Naive thymus-derived CD4-positive, alpha-beta T cell (primary cell): ENCODE data around the gene LRRC17. TPM values are rescaled to one million over a fixed set of nuclear protein-coding genes. Genes with fewer than 3 reads are reported as not detected.

Experiments used
- ATAC-seq: fragments of 150-1000 bp; cut with Tn5 transposase; 2 replicates; pipeline ENCODE4 v1.10.0; 2021; ENCODE audit warnings: mild to moderate bottlenecking, moderate library complexity
- CTCF ChIA-PET: fragments of 350-600 bp; sonication (Branson Sonifier 250); formaldehyde crosslinking; loops from one replicate; lab custom pipeline; 2021; ENCODE audit warnings: antibody characterized with exemption; lab: Charles Lee
- POLR2A ChIA-PET: fragments of 350-600 bp; sonication (Branson Sonifier 250); formaldehyde crosslinking; loops from one replicate; lab custom pipeline; 2021; ENCODE audit warnings: antibody characterized with exemption, inconsistent platforms; lab: Charles Lee
- DNase-seq, 9 donors: peaks; one replicate each; pipeline versions ENCODE4 v3.0.0 to v3.0.0-alpha.2; 2020 to 2022; ENCODE audit warnings: mixed read lengths in 1 of 9
- H3K27ac ChIP-seq: one replicate; pipeline ENCODE4 v1.7.0; 2013; ENCODE audit warnings: mild to moderate bottlenecking, low read depth, low read length, moderate library complexity
- H3K27me3 ChIP-seq, 2 donors: one replicate each; pipeline ENCODE4 v1.7.0; 2013; ENCODE audit warnings: low read length in 2 of 2, mild to moderate bottlenecking in 2 of 2, moderate library complexity in 2 of 2; ENCODE audit not compliant: control insufficient read depth in 2 of 2, insufficient read depth in 2 of 2
- H3K36me3 ChIP-seq, 3 experiments: 1 replicate in 2 of 3; 2 replicates in 1 of 3; pipeline ENCODE4 v1.7.0; 2013; ENCODE audit warnings: low read length in 3 of 3, mild to moderate bottlenecking in 3 of 3, moderate library complexity in 1 of 3; ENCODE audit not compliant: insufficient read depth in 3 of 3, control insufficient read depth in 2 of 3
- H3K4me1 ChIP-seq, 2 donors: one replicate each; pipeline ENCODE4 v1.7.0; 2013; ENCODE audit warnings: low read length in 2 of 2, mild to moderate bottlenecking in 2 of 2, moderate library complexity in 1 of 2; ENCODE audit not compliant: control insufficient read depth in 2 of 2, insufficient read depth in 2 of 2
- H3K4me3 ChIP-seq: 2 replicates; pipeline ENCODE4 v1.7.0; 2013; ENCODE audit warnings: mild to moderate bottlenecking, low read length
- H3K9me3 ChIP-seq, 3 experiments: 1 replicate in 2 of 3; 2 replicates in 1 of 3; pipeline ENCODE4 v1.7.0; 2013; ENCODE audit warnings: low read length in 3 of 3; ENCODE audit not compliant: control insufficient read depth in 2 of 3
- H3K27ac Mint-ChIP-seq, 9 donors: one replicate each; pipeline ENCODE4 v1.8.0; 2020 to 2022; ENCODE audit warnings: mixed read lengths in 9 of 9, mild to moderate bottlenecking in 8 of 9, moderate library complexity in 5 of 9, inconsistent platforms in 2 of 9
- H3K27me3 Mint-ChIP-seq, 5 donors: one replicate each; pipeline ENCODE4 v1.8.0; 2021 to 2022; ENCODE audit warnings: mixed read lengths in 5 of 5, mild to moderate bottlenecking in 1 of 5
- H3K36me3 Mint-ChIP-seq, 5 donors: one replicate each; pipeline ENCODE4 v1.8.0; 2020 to 2022; ENCODE audit warnings: mixed read lengths in 5 of 5, mild to moderate bottlenecking in 3 of 5, inconsistent platforms in 1 of 5
- H3K4me1 Mint-ChIP-seq, 7 donors: one replicate each; pipeline ENCODE4 v1.8.0; 2020 to 2022; ENCODE audit warnings: mixed read lengths in 7 of 7, mild to moderate bottlenecking in 3 of 7, inconsistent platforms in 1 of 7
- H3K4me3 Mint-ChIP-seq, 10 donors: one replicate each; pipeline ENCODE4 v1.8.0; 2020 to 2022; ENCODE audit warnings: mild to moderate bottlenecking in 10 of 10, mixed read lengths in 10 of 10, moderate library complexity in 6 of 10, inconsistent platforms in 2 of 10
- H3K9me3 Mint-ChIP-seq, 11 donors: one replicate each; pipeline ENCODE4 v1.8.0; 2020 to 2022; ENCODE audit warnings: mixed read lengths in 11 of 11, mild to moderate bottlenecking in 4 of 11, inconsistent platforms in 1 of 11, moderate library complexity in 1 of 11
- intact Hi-C, 2 donors: fragments of 100-400 bp; cut with micrococcal nuclease; formaldehyde crosslinking; loops; one replicate each; pipeline ENCODE4 v1.15.1; 2023
- polyA plus RNA-seq, 2 donors: library from polyadenylated mRNA; unstranded; fragments of 300-500 nt; fragmentation: Illumina TruSeq; gene quantifications; one replicate each; pipeline ENCODE4 v1.2.3, GENCODE V29; 2021
- total RNA-seq, 6 experiments: library from RNA in 5 of 6; stranded (reverse) in 5 of 6; gene quantifications; 1 replicate in 5 of 6; 2 replicates in 1 of 6; pipeline ENCODE4 v1.2.3 and lab custom pipeline; 2021 to 2026

LRRC17 gene
- total and polyA plus RNA-seq, 7 experiments from 2014 or later: 0.20 to 1.1 (median 0.32) TPM; not detected in 1

GRCh38 chr7:102990642-102991041, 77.8 kb downstream of the LRRC17 start:
- Mint-ChIP-seq H3K9me3 (no peaks in the 10 kb centered on the region), H3K36me3 (no peaks in the 10 kb centered on the region), H3K4me3 (no peak overlapping the region), H3K27me3 (no peaks in the 10 kb centered on the region), H3K27ac (no peak overlapping the region), H3K4me1 (peaks cover 0 to 5% (median 0%) of the 10 kb centered on the region in 7 donors)
- Histone ChIP-seq H3K9me3 (no peaks in the 10 kb centered on the region), H3K27ac (no peak overlapping the region), H3K27me3 (no peaks in the 10 kb centered on the region), H3K4me3 (no peak overlapping the region), H3K36me3 (no peaks in the 10 kb centered on the region), H3K4me1 (no peaks in the 10 kb centered on the region)
- no peak for DNase-seq
- ChIA-PET POLR2A (no interaction called here), CTCF (no interaction called here)
- ATAC-seq: no peak
- intact Hi-C loops: no loop called here

DNA sequence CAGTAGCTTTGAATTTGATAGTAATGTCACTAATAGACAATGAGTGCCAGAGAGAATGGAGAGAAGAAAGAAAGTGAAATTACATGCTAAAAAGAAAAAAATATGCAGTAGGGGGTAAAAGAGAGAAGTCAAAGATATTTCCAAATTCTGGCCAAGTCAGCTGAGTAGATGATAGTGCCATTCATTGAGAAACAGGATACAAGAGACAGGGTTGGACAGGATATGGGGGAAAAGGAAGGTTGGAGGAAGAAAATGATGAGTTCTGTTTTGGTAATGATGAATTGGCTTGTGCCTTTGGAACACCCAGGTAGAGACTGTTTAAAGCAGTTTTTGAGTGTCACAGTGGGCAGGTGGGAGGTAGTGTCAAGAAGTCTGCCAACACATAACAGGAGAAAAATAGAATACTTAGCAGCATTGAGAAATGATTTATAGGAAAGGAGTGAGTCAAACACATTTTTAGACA, 78.3 kb downstream of the LRRC17 start:
- no peak overlapping the region for H3K27ac Mint-ChIP-seq
- intact Hi-C loops: no loop called here
- H3K27me3 Mint-ChIP-seq: no peaks in the 10 kb centered on the region
- no peaks in the 10 kb centered on the region for H3K36me3 Mint-ChIP-seq
- ATAC-seq (peak; percentile 16), DNase-seq (no peak)
- ChIA-PET CTCF (no interaction called here), POLR2A (no interaction called here)
- Histone ChIP-seq H3K4me1 (no peaks in the 10 kb centered on the region), H3K4me3 (no peak overlapping the region), H3K36me3 (no peaks in the 10 kb centered on the region), H3K27me3 (no peaks in the 10 kb centered on the region), H3K9me3 (no peaks in the 10 kb centered on the region), H3K27ac (no peak overlapping the region)
- peaks cover 0 to 5% (median 0%) of the 10 kb centered on the region in 7 donors for H3K4me1 Mint-ChIP-seq
- no peaks in the 10 kb centered on the region for H3K9me3 Mint-ChIP-seq
- H3K4me3 Mint-ChIP-seq: no peak overlapping the region

DNA sequence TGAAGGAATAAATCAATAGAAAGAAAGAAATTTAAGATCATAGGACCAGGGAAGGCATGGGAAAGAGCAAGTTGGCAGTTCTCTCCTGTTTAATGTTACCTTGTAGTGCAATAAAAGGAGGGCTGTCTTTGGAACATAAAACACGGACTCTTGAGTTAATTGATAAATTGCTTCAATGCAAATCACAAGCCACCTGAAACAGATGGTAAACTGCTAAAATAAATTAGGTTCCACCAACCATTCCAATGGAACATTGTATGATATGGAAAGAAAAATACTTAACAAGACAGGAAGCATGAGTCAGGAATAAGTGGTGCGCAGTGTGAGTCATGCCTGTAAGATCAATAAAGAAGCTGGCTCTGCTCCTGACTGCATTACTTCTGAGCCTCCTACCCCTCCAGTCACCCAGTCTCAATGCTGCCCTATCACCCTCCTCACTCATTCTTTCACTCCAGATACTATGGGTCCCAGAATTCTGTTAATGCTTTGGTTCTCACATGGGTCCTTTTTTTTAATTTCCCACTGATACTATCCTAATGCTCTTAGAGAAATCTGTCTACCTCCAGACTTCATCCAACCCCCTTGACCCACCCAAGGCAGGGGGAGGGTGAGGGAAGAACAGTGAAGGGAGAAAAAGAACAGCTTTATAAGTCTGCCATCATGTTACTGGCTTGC, 78.9 kb downstream of the LRRC17 start:
- no peaks in the 10 kb centered on the region for H3K9me3 ChIP-seq
- intact Hi-C loops: no loop called here
- Mint-ChIP-seq H3K27ac (no peak overlapping the region), H3K27me3 (no peaks in the 10 kb centered on the region), H3K36me3 (no peaks in the 10 kb centered on the region), H3K4me1 (peaks cover 0 to 5% (median 0%) of the 10 kb centered on the region in 7 donors), H3K9me3 (no peaks in the 10 kb centered on the region), H3K4me3 (no peak overlapping the region)
- H3K27ac ChIP-seq: no peak overlapping the region
- no peaks in the 10 kb centered on the region for H3K27me3 ChIP-seq
- peak; percentile 38 for ATAC-seq
- no peak for DNase-seq
- H3K4me1 ChIP-seq: no peaks in the 10 kb centered on the region
- POLR2A ChIA-PET: no interaction called here
- H3K36me3 ChIP-seq: no peaks in the 10 kb centered on the region
- no peak overlapping the region for H3K4me3 ChIP-seq
- CTCF ChIA-PET: no interaction called here

GRCh38 chr7:102992509-102992937, 79.7 kb downstream of the LRRC17 start:
- no peaks in the 10 kb centered on the region for H3K27me3 ChIP-seq
- no peak overlapping the region for H3K27ac Mint-ChIP-seq
- intact Hi-C loops: no loop called here
- H3K27me3 Mint-ChIP-seq: no peaks in the 10 kb centered on the region
- ChIA-PET POLR2A (no interaction called here), CTCF (no interaction called here)
- no peaks in the 10 kb centered on the region for H3K36me3 ChIP-seq
- H3K27ac ChIP-seq: no peak overlapping the region
- DNase-seq (no peak), ATAC-seq (no peak)
- H3K4me1 ChIP-seq: no peaks in the 10 kb centered on the region
- H3K9me3 Mint-ChIP-seq: no peaks in the 10 kb centered on the region
- no peaks in the 10 kb centered on the region for H3K9me3 ChIP-seq
- peaks cover 0 to 5% (median 0%) of the 10 kb centered on the region in 7 donors for H3K4me1 Mint-ChIP-seq
- H3K36me3 Mint-ChIP-seq: no peaks in the 10 kb centered on the region
- no peak overlapping the region for H3K4me3 Mint-ChIP-seq
- H3K4me3 ChIP-seq: no peak overlapping the region

GRCh38 chr7:102992938-102993717, 80.3 kb downstream of the LRRC17 start:
- intact Hi-C loops: no loop called here
- DNase-seq (no peak), ATAC-seq (no peak)
- Mint-ChIP-seq H3K4me3 (no peak overlapping the region), H3K27ac (no peak overlapping the region), H3K9me3 (no peaks in the 10 kb centered on the region), H3K36me3 (no peaks in the 10 kb centered on the region), H3K27me3 (no peaks in the 10 kb centered on the region), H3K4me1 (peaks cover 0 to 5% (median 0%) of the 10 kb centered on the region in 7 donors)
- H3K36me3 ChIP-seq: no peaks in the 10 kb centered on the region
- no peaks in the 10 kb centered on the region for H3K27me3 ChIP-seq
- ChIA-PET POLR2A (no interaction called here), CTCF (no interaction called here)
- no peaks in the 10 kb centered on the region for H3K4me1 ChIP-seq
- no peak overlapping the region for H3K4me3 ChIP-seq
- H3K9me3 ChIP-seq: no peaks in the 10 kb centered on the region
- no peak overlapping the region for H3K27ac ChIP-seq

DNA sequence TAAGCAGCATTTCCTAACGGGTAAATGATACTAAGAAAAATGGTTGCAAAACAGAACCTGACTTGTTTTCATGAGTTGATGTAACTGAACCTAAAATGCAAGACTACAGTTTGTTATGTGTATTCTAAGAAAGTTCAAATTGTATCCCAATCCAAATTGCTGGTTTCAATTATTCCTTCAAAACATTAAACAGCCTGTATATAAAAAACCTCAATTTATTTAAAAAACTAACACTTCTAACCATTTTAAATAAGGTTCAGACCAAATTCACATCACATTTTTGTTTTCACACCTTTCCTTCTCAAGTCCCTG, 80.9 kb downstream of the LRRC17 start:
- Histone ChIP-seq H3K27me3 (no peaks in the 10 kb centered on the region), H3K4me1 (no peaks in the 10 kb centered on the region), H3K27ac (no peak overlapping the region), H3K4me3 (no peak overlapping the region), H3K36me3 (no peaks in the 10 kb centered on the region), H3K9me3 (no peaks in the 10 kb centered on the region)
- H3K4me1 Mint-ChIP-seq: peaks cover 0 to 5% (median 0%) of the 10 kb centered on the region in 7 donors
- ChIA-PET POLR2A (no interaction called here), CTCF (no interaction called here)
- H3K9me3 Mint-ChIP-seq: no peaks in the 10 kb centered on the region
- H3K27me3 Mint-ChIP-seq: no peaks in the 10 kb centered on the region
- no peaks in the 10 kb centered on the region for H3K36me3 Mint-ChIP-seq
- intact Hi-C loops: no loop called here
- ATAC-seq (no peak), DNase-seq (no peak)
- H3K27ac Mint-ChIP-seq: no peak overlapping the region
- H3K4me3 Mint-ChIP-seq: no peak overlapping the region

DNA sequence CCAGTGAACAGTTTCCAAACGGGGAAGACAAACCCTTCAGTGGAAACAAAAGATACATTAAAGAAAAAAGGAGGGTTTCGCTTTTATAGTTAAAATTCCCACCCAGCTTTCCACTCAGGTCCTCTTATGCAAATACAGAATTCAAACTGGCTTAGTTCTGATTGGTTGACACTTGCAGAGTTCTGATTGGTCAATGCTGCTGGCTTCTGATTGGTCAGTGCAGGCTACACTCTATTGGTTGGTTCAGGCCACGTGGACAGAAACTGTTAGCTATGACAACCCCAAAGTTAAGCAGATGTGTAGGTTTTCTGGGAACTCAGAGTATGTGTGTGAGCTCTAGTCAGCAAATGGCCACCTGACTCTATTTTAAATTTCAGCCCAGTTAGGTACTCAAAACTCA, 81.8 kb downstream of the LRRC17 start:
- Mint-ChIP-seq H3K4me3 (no peak overlapping the region), H3K27me3 (no peaks in the 10 kb centered on the region), H3K27ac (no peak overlapping the region), H3K9me3 (peaks cover 0 to 2% (median 0%) of the 10 kb centered on the region in 11 donors), H3K4me1 (peaks cover 0 to 3% (median 0%) of the 10 kb centered on the region in 7 donors), H3K36me3 (peaks cover 0 to under 1% (median 0%) of the 10 kb centered on the region in 5 donors)
- DNase-seq (no peak), ATAC-seq (no peak)
- no peaks in the 10 kb centered on the region for H3K36me3 ChIP-seq
- CTCF ChIA-PET: no interaction called here
- POLR2A ChIA-PET: no interaction called here
- intact Hi-C loops: no loop called here
- H3K27me3 ChIP-seq: no peaks in the 10 kb centered on the region
- no peak overlapping the region for H3K27ac ChIP-seq
- no peak overlapping the region for H3K4me3 ChIP-seq
- no peaks in the 10 kb centered on the region for H3K9me3 ChIP-seq
- H3K4me1 ChIP-seq: no peaks in the 10 kb centered on the region
